GM18502 (cell line): ENCODE measurements around the gene PDZK1IP1.

Experiments
- ATAC-seq: cut with Tn5 transposase; IDR thresholded peaks from one replicate; pipeline ENCODE4 v1.9.1; 2021; ENCODE audit warnings: mild to moderate bottlenecking; ENCODE audit not compliant: unreplicated experiment, poor library complexity

Gene PDZK1IP1

GRCh38 chr1:47224676-47225399, 35.0 kb upstream of the PDZK1IP1 start:
- no peak for ATAC-seq

- ATAC-seq: no peak
Observed at GRCh38 chr1:47223921-47224675, 34.3 kb upstream of the PDZK1IP1 start.

- ATAC-seq: no peak
Observed at GRCh38 chr1:47223174-47223920, 33.5 kb upstream of the PDZK1IP1 start.

GRCh38 chr1:47222476-47222875, 32.6 kb upstream of the PDZK1IP1 start:
- ATAC-seq: no peak

GRCh38 chr1:47219590-47220220, 29.9 kb upstream of the PDZK1IP1 start:
- no peak for ATAC-seq

GRCh38 chr1:47219001-47219400, 29.2 kb upstream of the PDZK1IP1 start:
- ATAC-seq: no peak

GRCh38 chr1:47216278-47217059, 26.6 kb upstream of the PDZK1IP1 start:
- no peak for ATAC-seq

GRCh38 chr1:47215713-47216112, 25.9 kb upstream of the PDZK1IP1 start:
- ATAC-seq: no peak

GRCh38 chr1:47214549-47214948, 24.7 kb upstream of the PDZK1IP1 start:
- no peak for ATAC-seq

- ATAC-seq: no peak
Observed at GRCh38 chr1:47213230-47213963, 23.6 kb upstream of the PDZK1IP1 start.

GRCh38 chr1:47212636-47213229, 22.9 kb upstream of the PDZK1IP1 start:
- ATAC-seq: no peak

- ATAC-seq: no peak
Observed at GRCh38 chr1:47211796-47212269, 22.0 kb upstream of the PDZK1IP1 start.

GRCh38 chr1:47210666-47211065, 20.8 kb upstream of the PDZK1IP1 start:
- no peak for ATAC-seq

GRCh38 chr1:47209725-47210325, 20.0 kb upstream of the PDZK1IP1 start:
- ATAC-seq: no peak

- ATAC-seq: no peak
Observed at GRCh38 chr1:47209091-47209490, 19.3 kb upstream of the PDZK1IP1 start.

GRCh38 chr1:47208374-47208850, 18.6 kb upstream of the PDZK1IP1 start:
- no peak for ATAC-seq

GRCh38 chr1:47207803-47208373, 18.1 kb upstream of the PDZK1IP1 start:
- ATAC-seq: no peak

- no peak for ATAC-seq
Observed at GRCh38 chr1:47205918-47206317, 16.1 kb upstream of the PDZK1IP1 start.
